ENCODE measurements around the gene BCAS1.

DNA sequence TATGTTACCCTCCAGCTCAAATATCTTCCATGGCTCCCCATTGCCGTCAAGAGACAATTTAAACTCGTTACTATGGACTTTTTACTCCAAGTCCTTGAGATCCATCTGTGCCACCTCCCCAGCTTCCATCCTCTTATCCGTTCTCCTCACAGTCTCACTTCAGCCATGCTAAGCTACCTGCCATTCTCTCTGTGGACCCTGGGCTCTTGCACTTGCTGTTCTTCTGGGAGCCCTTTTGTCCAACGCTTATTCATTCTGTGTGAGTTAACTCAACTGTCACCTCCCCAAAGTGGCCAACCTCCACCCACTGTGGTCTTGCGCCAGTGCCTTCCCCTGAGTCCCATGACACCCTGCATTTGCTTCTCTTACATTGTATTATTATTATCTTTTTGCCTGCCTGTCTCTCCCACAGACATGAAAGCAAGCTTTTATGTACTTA is 132.4 kb downstream of the BCAS1 start:
- TF ChIP-seq, protein P1, sequence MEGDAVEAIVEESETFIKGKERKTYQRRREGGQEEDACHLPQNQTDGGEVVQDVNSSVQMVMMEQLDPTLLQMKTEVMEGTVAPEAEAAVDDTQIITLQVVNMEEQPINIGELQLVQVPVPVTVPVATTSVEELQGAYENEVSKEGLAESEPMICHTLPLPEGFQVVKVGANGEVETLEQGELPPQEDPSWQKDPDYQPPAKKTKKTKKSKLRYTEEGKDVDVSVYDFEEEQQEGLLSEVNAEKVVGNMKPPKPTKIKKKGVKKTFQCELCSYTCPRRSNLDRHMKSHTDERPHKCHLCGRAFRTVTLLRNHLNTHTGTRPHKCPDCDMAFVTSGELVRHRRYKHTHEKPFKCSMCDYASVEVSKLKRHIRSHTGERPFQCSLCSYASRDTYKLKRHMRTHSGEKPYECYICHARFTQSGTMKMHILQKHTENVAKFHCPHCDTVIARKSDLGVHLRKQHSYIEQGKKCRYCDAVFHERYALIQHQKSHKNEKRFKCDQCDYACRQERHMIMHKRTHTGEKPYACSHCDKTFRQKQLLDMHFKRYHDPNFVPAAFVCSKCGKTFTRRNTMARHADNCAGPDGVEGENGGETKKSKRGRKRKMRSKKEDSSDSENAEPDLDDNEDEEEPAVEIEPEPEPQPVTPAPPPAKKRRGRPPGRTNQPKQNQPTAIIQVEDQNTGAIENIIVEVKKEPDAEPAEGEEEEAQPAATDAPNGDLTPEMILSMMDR (conservative IDR thresholded peaks at IDR 0.05) = no peak
- no peak for TF ChIP-seq ZFX (IDR thresholded peaks at IDR 0.05)

Measured in C4-2B (cell line).